ENCODE results near the gene ONECUT3. TPM values are rescaled to one million over a fixed set of nuclear protein-coding genes. Genes with fewer than 3 reads are reported as not detected.

Gene ONECUT3
- total and polyA plus RNA-seq, 8 donors: 0.06 to 0.08 (median 0.07) TPM; not detected in 2

DNA sequence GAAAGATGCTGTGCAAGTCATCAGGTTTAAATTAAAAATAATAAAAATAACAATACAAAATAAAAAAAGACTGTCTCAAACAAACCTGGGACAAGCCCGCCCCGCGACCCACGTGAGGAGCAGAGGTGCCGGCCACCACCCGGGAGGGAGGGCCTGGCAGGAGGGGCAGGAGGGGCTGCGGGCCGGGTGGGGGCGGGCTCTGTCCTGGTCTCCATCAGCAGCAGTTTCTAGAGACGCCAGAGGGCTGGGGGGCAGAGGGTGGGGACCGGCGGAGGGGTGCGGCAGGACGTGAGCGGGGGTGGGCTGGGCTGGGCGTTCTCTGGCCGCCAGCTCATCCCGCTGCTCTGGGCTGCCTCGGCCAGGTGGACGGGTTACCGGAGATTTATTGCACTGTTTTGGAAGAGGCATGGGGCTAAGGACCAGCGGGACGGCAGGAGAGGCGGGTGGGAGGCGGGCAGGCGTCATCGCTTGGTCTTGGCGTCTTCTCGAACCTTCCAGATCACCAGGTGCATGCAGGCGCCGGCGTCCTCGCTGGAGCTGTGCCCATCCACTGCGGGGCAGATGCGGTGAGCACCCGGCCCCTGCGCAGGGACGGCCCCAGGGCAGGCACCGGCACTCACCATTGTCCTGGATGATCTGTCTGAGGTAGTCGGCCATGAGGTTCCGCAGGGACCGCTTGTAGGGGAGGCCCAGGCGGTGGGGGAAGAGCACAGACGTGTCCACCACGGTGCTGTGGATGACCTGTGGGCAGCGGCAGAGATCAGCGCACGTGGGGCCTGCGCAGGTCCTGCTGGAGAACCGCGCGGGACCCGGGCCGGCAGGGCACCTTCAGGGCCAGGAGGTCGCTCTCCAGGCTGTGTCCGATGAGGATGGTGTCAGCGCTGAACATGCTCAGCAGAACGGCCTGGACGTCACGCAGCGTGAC, 62.6 kb downstream of the ONECUT3 start:
- no peak overlapping the region for H3K4me3 ChIP-seq
- H3K9me3 ChIP-seq: no peaks in the 10 kb centered on the region
- peaks cover 11 to 21% of the 10 kb centered on the region in 2 donors for H3K4me1 ChIP-seq
- no peak overlapping the region for H3K27ac ChIP-seq
- intact Hi-C loops (cut with DNase I): no loop called here
- H3K27me3 ChIP-seq: no peaks in the 10 kb centered on the region
- H3K36me3 ChIP-seq: peaks cover 0 to 64% of the 10 kb centered on the region in 2 donors
- DNase-seq: peak in 1 of 4 donors; percentile 72
- TF ChIP-seq, protein P1, sequence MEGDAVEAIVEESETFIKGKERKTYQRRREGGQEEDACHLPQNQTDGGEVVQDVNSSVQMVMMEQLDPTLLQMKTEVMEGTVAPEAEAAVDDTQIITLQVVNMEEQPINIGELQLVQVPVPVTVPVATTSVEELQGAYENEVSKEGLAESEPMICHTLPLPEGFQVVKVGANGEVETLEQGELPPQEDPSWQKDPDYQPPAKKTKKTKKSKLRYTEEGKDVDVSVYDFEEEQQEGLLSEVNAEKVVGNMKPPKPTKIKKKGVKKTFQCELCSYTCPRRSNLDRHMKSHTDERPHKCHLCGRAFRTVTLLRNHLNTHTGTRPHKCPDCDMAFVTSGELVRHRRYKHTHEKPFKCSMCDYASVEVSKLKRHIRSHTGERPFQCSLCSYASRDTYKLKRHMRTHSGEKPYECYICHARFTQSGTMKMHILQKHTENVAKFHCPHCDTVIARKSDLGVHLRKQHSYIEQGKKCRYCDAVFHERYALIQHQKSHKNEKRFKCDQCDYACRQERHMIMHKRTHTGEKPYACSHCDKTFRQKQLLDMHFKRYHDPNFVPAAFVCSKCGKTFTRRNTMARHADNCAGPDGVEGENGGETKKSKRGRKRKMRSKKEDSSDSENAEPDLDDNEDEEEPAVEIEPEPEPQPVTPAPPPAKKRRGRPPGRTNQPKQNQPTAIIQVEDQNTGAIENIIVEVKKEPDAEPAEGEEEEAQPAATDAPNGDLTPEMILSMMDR (IDR thresholded peaks at IDR 0.05): no peak
- ATAC-seq: no peak

DNA sequence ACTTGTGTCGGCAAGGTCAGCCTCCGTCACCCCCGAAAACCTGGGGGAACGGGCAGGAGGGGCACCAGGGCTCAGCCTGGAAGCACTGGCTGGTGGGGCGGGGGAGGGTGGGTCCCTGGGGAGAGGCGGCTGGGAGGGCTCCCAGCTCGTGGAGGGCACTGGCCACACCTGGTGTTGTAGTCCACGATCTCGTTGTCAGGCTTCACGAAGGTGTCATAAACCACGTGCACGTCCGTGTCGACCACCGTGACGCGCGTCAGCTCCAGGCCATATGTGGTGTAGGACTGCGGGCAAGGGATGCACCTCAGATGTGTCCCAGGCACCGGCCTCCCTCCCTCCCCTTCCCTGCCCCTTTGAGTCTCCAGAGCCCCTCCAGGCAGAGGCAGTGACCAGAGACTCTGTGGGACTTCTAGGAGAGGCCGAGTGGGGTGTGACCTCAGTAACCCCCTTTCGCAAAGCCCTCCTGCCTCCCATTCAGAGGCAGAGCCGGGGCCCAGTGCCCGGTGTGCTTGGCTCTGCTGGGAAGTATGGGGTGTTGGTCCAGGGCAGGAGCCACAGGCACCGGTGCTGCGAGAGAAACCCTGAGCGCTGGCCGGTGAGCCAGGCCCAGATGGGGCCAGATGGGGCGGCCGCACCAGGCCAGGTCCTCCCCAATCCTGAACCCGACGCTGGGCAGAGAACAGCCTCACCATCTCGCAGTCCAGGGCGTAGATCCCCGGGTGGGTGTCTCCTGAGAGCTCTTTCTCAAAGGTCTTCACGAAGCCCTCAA, 63.4 kb downstream of the ONECUT3 start:
- peaks cover 0 to 73% of the 10 kb centered on the region in 2 donors for H3K36me3 ChIP-seq
- intact Hi-C loops (cut with DNase I): no loop called here
- H3K4me1 ChIP-seq: peaks cover 9 to 16% of the 10 kb centered on the region in 2 donors
- no peak overlapping the region for H3K27ac ChIP-seq
- no peaks in the 10 kb centered on the region for H3K27me3 ChIP-seq
- DNase-seq: peak in 1 of 4 donors; percentile 72
- no peak for ATAC-seq
- H3K9me3 ChIP-seq: no peaks in the 10 kb centered on the region
- H3K4me3 ChIP-seq: no peak overlapping the region
- TF ChIP-seq, protein P1 (IDR thresholded peaks at IDR 0.05): no peak

DNA sequence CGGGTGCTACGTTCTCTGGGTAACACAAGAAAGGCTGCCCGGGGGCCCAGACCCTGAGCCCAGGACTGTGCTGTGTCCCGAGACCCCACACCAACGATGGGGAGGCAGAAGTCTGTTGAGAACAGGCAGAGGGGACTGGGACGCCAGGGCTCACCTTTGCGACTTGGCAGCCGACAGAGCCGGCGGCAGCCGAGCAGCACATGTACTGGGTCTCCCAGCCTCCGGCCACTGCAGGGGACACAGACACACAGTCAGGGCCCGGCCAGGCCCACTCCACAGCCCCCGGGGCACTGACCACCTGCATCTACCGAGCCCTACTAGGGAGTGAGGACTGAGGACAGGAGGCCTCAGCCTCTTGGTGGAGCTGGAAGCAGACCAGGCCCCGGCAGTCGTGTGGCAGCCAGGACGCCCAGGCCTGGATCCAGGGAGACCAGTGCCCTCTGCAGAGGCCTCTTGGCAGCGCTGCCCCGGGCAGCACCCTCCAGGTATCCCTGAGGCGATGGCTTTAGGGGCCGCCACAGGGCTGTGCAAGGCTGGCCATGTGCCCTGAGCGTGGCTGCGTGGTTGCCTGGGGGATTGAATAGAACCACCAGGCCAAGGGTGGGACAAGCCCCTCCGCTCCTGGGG, 64.4 kb downstream of the ONECUT3 start:
- intact Hi-C loops (cut with DNase I): no loop called here
- ATAC-seq: no peak

DNA sequence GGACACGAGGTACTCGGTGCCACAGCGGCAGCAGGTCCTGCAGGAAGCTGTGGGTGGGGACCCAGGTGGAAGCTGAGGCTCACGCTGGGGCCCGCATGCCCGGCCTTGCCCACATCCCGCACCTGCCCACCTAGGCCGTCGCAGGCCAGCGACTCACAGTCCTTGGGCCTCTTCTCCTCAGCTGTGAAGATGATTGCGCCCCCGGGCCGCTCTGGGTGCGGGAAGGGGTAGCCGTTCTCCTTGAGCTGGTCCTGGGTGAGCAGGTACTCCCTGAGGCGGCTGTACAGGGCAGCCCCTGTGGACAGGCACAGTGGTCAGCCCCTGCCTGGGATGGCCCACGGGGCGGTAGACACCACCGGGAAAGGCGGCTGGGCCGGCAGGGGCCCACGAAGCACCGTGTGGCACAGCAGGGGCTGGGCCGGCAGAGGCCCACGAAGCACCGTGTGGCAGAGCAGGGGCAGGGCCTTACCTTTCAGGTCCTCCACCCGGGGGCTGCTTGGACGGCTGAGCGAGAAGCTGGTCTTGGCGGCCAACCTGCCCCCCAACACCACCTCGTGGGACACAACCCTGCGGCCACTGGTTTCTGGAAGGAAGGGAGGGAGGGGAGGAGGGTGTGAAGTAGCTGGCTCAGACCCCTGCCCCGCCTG, 65.4 kb downstream of the ONECUT3 start:
- Histone ChIP-seq H3K9me3 (no peaks in the 10 kb centered on the region), H3K4me1 (peaks cover 0 to 1% of the 10 kb centered on the region in 2 donors), H3K27ac (no peak overlapping the region), H3K4me3 (no peak overlapping the region), H3K27me3 (no peaks in the 10 kb centered on the region), H3K36me3 (peaks cover 0 to 92% of the 10 kb centered on the region in 2 donors)
- TF ChIP-seq, protein P1 (IDR thresholded peaks at IDR 0.05): no peak
- DNase-seq (peak in 1 of 4 donors; percentile 71), ATAC-seq (no peak)
- intact Hi-C loops (cut with DNase I): no loop called here

More for the DNA sequence above, 64.4 kb downstream of the ONECUT3 start:
- Histone ChIP-seq H3K27ac (no peak overlapping the region), H3K9me3 (no peaks in the 10 kb centered on the region), H3K4me1 (peaks cover 7 to 11% of the 10 kb centered on the region in 2 donors), H3K27me3 (no peaks in the 10 kb centered on the region), H3K36me3 (peaks cover 0 to 82% of the 10 kb centered on the region in 2 donors), H3K4me3 (no peak overlapping the region)
- peak in 1 of 4 donors; percentile 79 for DNase-seq
- TF ChIP-seq, protein P1 (IDR thresholded peaks at IDR 0.05): no peak

Measured in left lung (tissue), 10 donors.